A673 (cell line): ENCODE data around the gene LHX1. TPM values are rescaled to one million over a fixed set of nuclear protein-coding genes. Genes with fewer than 3 reads are reported as not detected.
A peak's percentile ranks its signal among the peaks of the same experiment; 100 is the strongest.

Experiments used
- Bru-seq: library from RNA; stranded (reverse); fragments of 400-500 nt; gene quantifications from one replicate; lab custom pipeline; 2021; lab: Mats Ljungman, UMichigan
- BruChase-seq, 2 experiments: library from RNA; stranded (reverse); fragments of 400-500 nt; gene quantifications; one replicate each; lab custom pipeline; 2021; lab: Mats Ljungman, UMichigan
- BruUV-seq: library from RNA; stranded (reverse); fragments of 400-500 nt; replicated peaks from 2 replicates; lab custom pipeline; 2021; lab: Mats Ljungman, UMichigan
- CTCF ChIA-PET: fragments of 300-600 bp; sonication (Branson Sonifier 250); formaldehyde crosslinking; loops from one replicate; lab custom pipeline; 2022; ENCODE audit warnings: antibody characterized with exemption; lab: Charles Lee
- POLR2A ChIA-PET: fragments of 300-600 bp; sonication (Branson Sonifier 250); formaldehyde crosslinking; loops from one replicate; lab custom pipeline; 2022; ENCODE audit warnings: antibody characterized with exemption; ENCODE audit not compliant: low non-redundant PET; lab: Charles Lee
- DNase-seq: peaks from one replicate; pipeline ENCODE4 v3.0.0-alpha.2; 2015; ENCODE audit warnings: low spot score
- H3K27ac ChIP-seq: fragments of 200-600 bp; sonication (generic); 2 replicates; pipeline ENCODE4 v1.5.1; 2016; ENCODE audit warnings: mixed run types, low read depth, mild to moderate bottlenecking, mixed read lengths, antibody characterized with exemption, low read length; ENCODE audit not compliant: poor library complexity, severe bottlenecking
- H3K27me3 ChIP-seq: fragments of 200-600 bp; sonication (generic); replicated peaks from 2 replicates; pipeline ENCODE4 v1.6.1; 2017; ENCODE audit warnings: mixed run types, low read depth, mild to moderate bottlenecking, mixed read lengths, antibody characterized with exemption, low read length; ENCODE audit not compliant: insufficient read depth, poor library complexity
- H3K36me3 ChIP-seq: fragments of 200-600 bp; sonication (generic); 2 replicates; pipeline ENCODE4 v1.6.1; 2016; ENCODE audit warnings: mixed run types, mild to moderate bottlenecking, mixed read lengths, antibody characterized with exemption, low read length; ENCODE audit not compliant: insufficient read depth, poor library complexity, severe bottlenecking
- H3K4me1 ChIP-seq: fragments of 200-600 bp; sonication (generic); 2 replicates; pipeline ENCODE4 v1.6.1; 2017; ENCODE audit warnings: mixed run types, mild to moderate bottlenecking, mixed read lengths, antibody characterized with exemption, low read length; ENCODE audit not compliant: insufficient read depth, poor library complexity, severe bottlenecking
- H3K4me3 ChIP-seq: fragments of 200-600 bp; sonication (generic); 2 replicates; pipeline ENCODE4 v1.5.1; 2016; ENCODE audit warnings: low read depth, mixed run types, mild to moderate bottlenecking, mixed read lengths, low read length; ENCODE audit not compliant: poor library complexity, severe bottlenecking
- H3K9me3 ChIP-seq: fragments of 200-600 bp; sonication (generic); 2 replicates; pipeline ENCODE4 v1.6.1; 2016; ENCODE audit warnings: mixed run types, low read depth, mild to moderate bottlenecking, mixed read lengths, antibody characterized with exemption, low read length; ENCODE audit not compliant: poor library complexity, severe bottlenecking
- EZH2 ChIP-seq: fragments of 200-600 bp; sonication (generic); IDR thresholded peaks from 2 replicates; pipeline ENCODE4 v1.6.1; 2017; ENCODE audit warnings: borderline replicate concordance, low read depth, mild to moderate bottlenecking, mixed read lengths, antibody characterized with exemption, low read length; ENCODE audit not compliant: poor library complexity, severe bottlenecking
- intact Hi-C: fragments of 100-400 bp; cut with micrococcal nuclease; formaldehyde crosslinking; loops from one replicate; pipeline ENCODE4 v1.10.0; 2022; ENCODE audit not compliant: unreplicated experiment
- long read RNA-seq: library from polyadenylated mRNA; stranded (forward); transcript quantifications from one replicate; pipeline ENCODE4 v2.0.0, GENCODE V29; 2022
- total RNA-seq: library from RNA; stranded (reverse); gene quantifications from 2 replicates; pipeline ENCODE4 v1.2.3, GENCODE V29; 2021
- TF ChIP-seq, protein P1 (sequence below): fragments of 300-800, 200-600 bp; sonication (generic); conservative IDR thresholded peaks from 2 replicates; pipeline ENCODE4 v1.5.1; 2017; ENCODE audit warnings: low read depth, mild to moderate bottlenecking, antibody characterized with exemption, low read length, moderate library complexity, mixed read lengths

LHX1 gene
- total RNA-seq (not detected in 2 replicates), Bru-seq, nascent RNA (not detected), BruChase-seq, experiment 1, labeled RNA remaining after a 2-hour chase (not detected), BruChase-seq, experiment 2, labeled RNA remaining after a 6-hour chase (percentile 9 among the genes with signal in this experiment)
- long read RNA-seq = 0 reads

GRCh38 chr17:36937001-36937958 lies at the start of gene LHX1:
Gene LHX1 (plus strand): TSS chr17:36937475. CDS start chr17:36938198, 723 bp downstream.
- intact Hi-C loops = no loop called here
- Histone ChIP-seq H3K4me3 (peak within 1 kb of the TSS; percentile 23), H3K4me1 (peaks cover 10% of the 10 kb centered on the region), H3K9me3 (no peaks in the 10 kb centered on the region), H3K27ac (no peak within 1 kb of the TSS), H3K36me3 (no peaks in the 10 kb centered on the region), H3K27me3 (peaks cover 97% of the 10 kb centered on the region)
- BruUV-seq = no TSS peak
- ChIA-PET POLR2A (no interaction called here), CTCF (no interaction called here)
- TF ChIP-seq EZH2 = no peak
- TF ChIP-seq, protein P1, sequence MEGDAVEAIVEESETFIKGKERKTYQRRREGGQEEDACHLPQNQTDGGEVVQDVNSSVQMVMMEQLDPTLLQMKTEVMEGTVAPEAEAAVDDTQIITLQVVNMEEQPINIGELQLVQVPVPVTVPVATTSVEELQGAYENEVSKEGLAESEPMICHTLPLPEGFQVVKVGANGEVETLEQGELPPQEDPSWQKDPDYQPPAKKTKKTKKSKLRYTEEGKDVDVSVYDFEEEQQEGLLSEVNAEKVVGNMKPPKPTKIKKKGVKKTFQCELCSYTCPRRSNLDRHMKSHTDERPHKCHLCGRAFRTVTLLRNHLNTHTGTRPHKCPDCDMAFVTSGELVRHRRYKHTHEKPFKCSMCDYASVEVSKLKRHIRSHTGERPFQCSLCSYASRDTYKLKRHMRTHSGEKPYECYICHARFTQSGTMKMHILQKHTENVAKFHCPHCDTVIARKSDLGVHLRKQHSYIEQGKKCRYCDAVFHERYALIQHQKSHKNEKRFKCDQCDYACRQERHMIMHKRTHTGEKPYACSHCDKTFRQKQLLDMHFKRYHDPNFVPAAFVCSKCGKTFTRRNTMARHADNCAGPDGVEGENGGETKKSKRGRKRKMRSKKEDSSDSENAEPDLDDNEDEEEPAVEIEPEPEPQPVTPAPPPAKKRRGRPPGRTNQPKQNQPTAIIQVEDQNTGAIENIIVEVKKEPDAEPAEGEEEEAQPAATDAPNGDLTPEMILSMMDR = no peak
- DNase-seq = no peak

DNA sequence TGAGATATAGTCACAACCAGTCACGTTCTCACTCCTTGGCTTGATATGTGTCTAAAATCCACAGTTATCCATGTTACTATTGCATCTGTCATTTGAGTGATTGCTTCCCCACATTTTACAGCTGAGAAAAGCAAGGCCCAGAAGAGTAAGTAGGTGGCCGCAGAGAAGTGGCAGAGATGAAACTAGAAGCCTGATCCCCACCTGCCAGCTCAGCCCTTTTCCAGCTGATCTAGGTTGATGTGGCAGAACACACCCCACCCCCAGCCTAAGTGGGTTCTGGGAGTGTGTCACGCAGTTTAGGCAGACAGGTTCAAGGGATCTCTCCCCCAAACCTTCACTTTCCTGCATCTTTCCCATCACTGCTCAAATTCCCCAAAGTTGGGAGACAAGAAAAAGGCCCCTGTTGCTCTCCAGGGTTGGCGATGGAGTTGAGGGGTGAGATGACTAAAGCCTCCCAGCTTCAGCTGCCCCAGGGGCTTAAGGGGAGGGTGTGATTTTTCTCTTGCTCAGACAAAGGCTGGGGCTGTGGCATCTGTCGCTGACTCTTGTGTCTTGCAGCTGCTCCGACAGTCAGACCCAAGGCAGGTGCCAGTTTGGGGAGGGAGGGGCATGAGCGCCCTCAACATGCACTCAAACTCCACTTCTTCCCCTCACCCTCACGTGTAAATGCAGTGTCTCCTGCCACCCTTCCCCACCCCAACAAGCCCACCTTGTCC lies 48.9 kb upstream of the LHX1 start:
- intact Hi-C loops = no loop called here
- BruUV-seq = no TSS peak
- CTCF ChIA-PET = no interaction called here

More for the DNA sequence above, 48.9 kb upstream of the LHX1 start:
- DNase-seq = no peak
- Histone ChIP-seq H3K9me3 (no peaks in the 10 kb centered on the region), H3K4me3 (no peak overlapping the region), H3K27ac (no peak overlapping the region), H3K4me1 (no peaks in the 10 kb centered on the region), H3K27me3 (no peaks in the 10 kb centered on the region), H3K36me3 (no peaks in the 10 kb centered on the region)
- TF ChIP-seq, protein P1 = no peak
- no peak for TF ChIP-seq EZH2
- POLR2A ChIA-PET = no interaction called here
